NT2/D1 (cell line): ENCODE measurements around the gene TPGS1.
A peak's percentile ranks its signal among the peaks of the same experiment; 100 is the strongest.

Experiments
- DNase-seq: peaks from one replicate; pipeline ENCODE4 v3.0.0-alpha.2; 2011; ENCODE audit warnings: low read depth, low spot score
- H3K27me3 ChIP-seq: 2 replicates; pipeline ENCODE4 v1.6.0; 2011; ENCODE audit warnings: mild to moderate bottlenecking; ENCODE audit not compliant: insufficient read length, insufficient read depth
- H3K36me3 ChIP-seq: 2 replicates; pipeline ENCODE4 v1.6.1; 2011; ENCODE audit warnings: mild to moderate bottlenecking, low read length, mixed read lengths; ENCODE audit not compliant: insufficient read depth, insufficient read length
- H3K4me1 ChIP-seq: 2 replicates; pipeline ENCODE4 v1.5.1; 2011; ENCODE audit not compliant: insufficient read depth, insufficient read length
- H3K4me3 ChIP-seq: 2 replicates; pipeline ENCODE4 v1.5.1; 2011; ENCODE audit warnings: low read depth; ENCODE audit not compliant: insufficient read length
- H3K9ac ChIP-seq: 2 replicates; pipeline ENCODE4 v1.6.0; 2011; ENCODE audit warnings: low read depth; ENCODE audit not compliant: insufficient read length
- H3K9me3 ChIP-seq: 2 replicates; pipeline ENCODE4 v1.5.1; 2011; ENCODE audit warnings: mild to moderate bottlenecking, low read length; ENCODE audit not compliant: insufficient read depth
- SUZ12 ChIP-seq: IDR thresholded peaks from 2 replicates; pipeline ENCODE4 v1.6.1; 2011; ENCODE audit not compliant: insufficient read length, insufficient read depth; ENCODE audit errors: extremely low read depth
- YY1 ChIP-seq: IDR thresholded peaks from 2 replicates; pipeline ENCODE4 v1.6.1; 2011; ENCODE audit not compliant: insufficient read length, insufficient read depth
- ZNF274 ChIP-seq: IDR thresholded peaks from 2 replicates; pipeline ENCODE4 v1.6.1; 2011; ENCODE audit warnings: mild to moderate bottlenecking, low read depth, low read length

The TPGS1 gene

GRCh38 chr19:488505-489417 lies 18.5 kb upstream of the TPGS1 start:
- Histone ChIP-seq H3K9me3 (no peaks in the 10 kb centered on the region), H3K27me3 (peaks cover 9% of the 10 kb centered on the region), H3K9ac (peak overlapping the region; percentile 95), H3K36me3 (no peaks in the 10 kb centered on the region), H3K4me1 (peaks cover 20% of the 10 kb centered on the region), H3K4me3 (peak overlapping the region; percentile 91)
- DNase-seq, result peak; percentile 92
- TF ChIP-seq SUZ12, result no peak
- no peak for TF ChIP-seq ZNF274
- TF ChIP-seq YY1, result no peak

- Histone ChIP-seq H3K27me3 (peaks cover 9% of the 10 kb centered on the region), H3K36me3 (no peaks in the 10 kb centered on the region), H3K9me3 (no peaks in the 10 kb centered on the region), H3K4me3 (peak overlapping the region; percentile 91), H3K4me1 (peaks cover 24% of the 10 kb centered on the region), H3K9ac (peak overlapping the region; percentile 95)
- TF ChIP-seq ZNF274 (no peak), YY1 (no peak), SUZ12 (no peak)
- no peak for DNase-seq
Observed at GRCh38 chr19:489418-490196, 17.7 kb upstream of the TPGS1 start.

- H3K27me3 ChIP-seq, result peaks cover 9% of the 10 kb centered on the region
- no peaks in the 10 kb centered on the region for H3K9me3 ChIP-seq
- no peaks in the 10 kb centered on the region for H3K36me3 ChIP-seq
- H3K4me1 ChIP-seq, result peaks cover 15% of the 10 kb centered on the region
- no peak overlapping the region for H3K4me3 ChIP-seq
- TF ChIP-seq ZNF274 (no peak), SUZ12 (no peak), YY1 (no peak)
- H3K9ac ChIP-seq, result no peak overlapping the region
- DNase-seq, result no peak
Observed at GRCh38 chr19:491146-491741, 16.1 kb upstream of the TPGS1 start.

- Histone ChIP-seq H3K27me3 (peaks cover 10% of the 10 kb centered on the region), H3K9ac (no peak overlapping the region), H3K9me3 (no peaks in the 10 kb centered on the region), H3K4me3 (no peak overlapping the region), H3K4me1 (peaks cover 15% of the 10 kb centered on the region), H3K36me3 (no peaks in the 10 kb centered on the region)
- TF ChIP-seq YY1 (no peak), SUZ12 (no peak), ZNF274 (no peak)
- DNase-seq, result no peak
Observed at GRCh38 chr19:492091-492531, 15.2 kb upstream of the TPGS1 start.

- Histone ChIP-seq H3K9me3 (no peaks in the 10 kb centered on the region), H3K4me1 (peaks cover 15% of the 10 kb centered on the region), H3K36me3 (no peaks in the 10 kb centered on the region), H3K27me3 (peaks cover 20% of the 10 kb centered on the region), H3K4me3 (no peak overlapping the region), H3K9ac (peak overlapping the region; percentile 10)
- TF ChIP-seq ZNF274, result no peak
- TF ChIP-seq YY1, result no peak
- TF ChIP-seq SUZ12, result no peak
- no peak for DNase-seq
Observed at GRCh38 chr19:493391-494170, 13.7 kb upstream of the TPGS1 start.

GRCh38 chr19:494171-495080 lies 12.9 kb upstream of the TPGS1 start:
- no peaks in the 10 kb centered on the region for H3K9me3 ChIP-seq
- peaks cover 15% of the 10 kb centered on the region for H3K4me1 ChIP-seq
- DNase-seq, result no peak
- H3K4me3 ChIP-seq, result no peak overlapping the region
- peak overlapping the region; percentile 10 for H3K9ac ChIP-seq
- H3K36me3 ChIP-seq, result no peaks in the 10 kb centered on the region
- TF ChIP-seq ZNF274, result no peak
- no peak for TF ChIP-seq YY1
- no peak for TF ChIP-seq SUZ12
- H3K27me3 ChIP-seq, result peaks cover 28% of the 10 kb centered on the region
